HuH-7.5 (cell line): ENCODE data around the gene RSF1.
A peak's percentile ranks its signal among the peaks of the same experiment; 100 is the strongest.
"Not testable (repeated sequence)": the region's sequence is repeated elsewhere in the genome, so short reads cannot be mapped to it uniquely, and the experiment has no call there.

ENCODE experiments used
- DNase-seq: peaks from one replicate; pipeline ENCODE4 v3.0.0; 2011; ENCODE audit warnings: low spot score

Gene RSF1

DNA sequence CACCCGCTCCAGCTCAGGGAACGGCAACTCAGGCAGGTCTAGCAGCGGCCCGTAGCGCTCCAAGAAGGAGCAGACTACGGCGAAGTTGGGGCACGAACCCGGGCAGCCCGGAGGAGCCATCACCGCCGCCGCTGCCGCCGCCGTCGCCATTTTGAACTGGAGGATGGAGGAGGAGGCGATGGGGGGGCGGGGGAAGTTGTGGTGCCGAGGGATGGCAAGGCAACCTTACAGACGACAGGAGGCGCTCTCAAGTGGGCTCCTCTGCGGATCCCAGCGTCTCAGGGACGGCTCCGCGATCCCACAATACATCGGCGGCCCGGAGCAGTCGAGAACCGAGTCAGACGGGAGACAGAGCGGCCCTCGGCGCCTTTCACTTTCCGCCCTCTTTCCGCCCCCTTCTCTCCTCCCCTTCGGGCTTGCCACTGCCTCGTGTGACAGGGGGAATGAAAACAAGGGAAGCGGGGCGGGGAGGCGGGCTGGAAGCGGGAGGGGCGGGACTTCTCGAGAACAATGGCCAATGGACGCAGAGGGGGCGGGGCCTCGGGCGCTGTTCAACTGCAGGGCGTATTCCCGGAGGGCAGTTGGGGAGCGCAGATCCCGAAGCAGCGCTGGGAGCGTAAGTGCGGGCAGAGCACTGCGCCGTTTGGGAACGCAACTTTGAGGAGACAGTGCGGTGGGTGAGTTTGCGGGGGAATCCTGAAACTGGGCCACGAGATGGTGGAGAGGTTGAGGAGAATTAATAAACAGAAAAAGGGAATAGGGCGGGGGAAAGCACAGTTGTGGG, at the start of gene RSF1, which contains the start of gene AAMDC:
Gene RSF1, minus strand, starts transcription at position 158 of the 784 bp plus-strand sequence. Its CDS starts 8 bp downstream, at position 150.
Gene AAMDC, plus strand, starts transcription at position 580 of the 784 bp plus-strand sequence. CDS start 21,353 bp downstream, outside the sequence.
- DNase-seq: peak; percentile 81

- no peak for DNase-seq
These were observed 48.2 kb upstream of the RSF1 start for GRCh38 chr11:77868744-77869143.

GRCh38 chr11:77866336-77866735, 45.8 kb upstream of the RSF1 start:
- DNase-seq: no peak

GRCh38 chr11:77865805-77866204, 45.3 kb upstream of the RSF1 start:
- no peak for DNase-seq

DNA sequence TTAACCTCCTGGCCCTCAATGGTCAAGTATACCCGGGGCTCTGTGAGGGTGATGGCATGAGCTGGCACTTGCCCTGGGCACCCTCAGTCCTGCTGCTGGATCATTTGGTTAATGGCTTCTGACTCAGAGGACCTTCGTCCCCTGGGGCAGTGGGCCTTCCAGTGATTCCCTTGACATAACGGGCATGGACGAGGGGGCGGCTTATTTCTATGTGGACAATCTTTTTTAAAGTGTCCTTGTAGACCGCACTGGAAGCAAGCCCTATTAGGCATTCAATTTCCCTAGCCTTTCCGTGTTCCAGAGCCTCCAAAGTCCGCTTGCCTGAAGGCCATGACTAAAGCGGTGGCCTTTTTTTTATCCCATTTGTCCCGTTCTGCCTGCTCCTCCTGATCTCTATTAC, 40.9 kb upstream of the RSF1 start:
- not testable (repeated sequence) for DNase-seq

GRCh38 chr11:77857906-77858457, 37.5 kb upstream of the RSF1 start:
- not testable (repeated sequence) for DNase-seq

- DNase-seq: no peak
These were observed 34.3 kb upstream of the RSF1 start for GRCh38 chr11:77854838-77855237.

DNA sequence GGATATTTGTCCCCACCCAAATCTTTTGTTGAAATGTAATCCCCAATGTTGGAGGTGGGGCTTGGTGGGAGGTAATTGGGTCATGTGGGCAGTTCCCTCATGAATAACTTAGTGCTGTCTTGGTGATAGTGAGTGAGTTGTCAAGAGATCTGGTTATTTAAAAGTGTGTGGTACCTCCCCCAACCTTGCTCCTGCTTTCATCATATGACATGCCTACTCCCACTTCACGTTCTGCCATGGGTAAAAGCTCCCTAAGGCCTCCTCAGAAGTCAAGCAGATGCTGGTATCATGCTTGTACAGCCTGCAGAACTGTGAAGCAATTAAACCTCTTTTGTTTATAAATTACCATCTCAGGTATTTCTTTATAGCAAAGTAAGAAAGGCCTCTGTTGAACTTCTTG, 31.0 kb upstream of the RSF1 start:
- DNase-seq: no peak

- not testable (repeated sequence) for DNase-seq
These were observed 23.2 kb upstream of the RSF1 start for GRCh38 chr11:77843700-77844099.

- no peak for DNase-seq
These were observed 22.1 kb upstream of the RSF1 start for GRCh38 chr11:77842441-77843121.

DNA sequence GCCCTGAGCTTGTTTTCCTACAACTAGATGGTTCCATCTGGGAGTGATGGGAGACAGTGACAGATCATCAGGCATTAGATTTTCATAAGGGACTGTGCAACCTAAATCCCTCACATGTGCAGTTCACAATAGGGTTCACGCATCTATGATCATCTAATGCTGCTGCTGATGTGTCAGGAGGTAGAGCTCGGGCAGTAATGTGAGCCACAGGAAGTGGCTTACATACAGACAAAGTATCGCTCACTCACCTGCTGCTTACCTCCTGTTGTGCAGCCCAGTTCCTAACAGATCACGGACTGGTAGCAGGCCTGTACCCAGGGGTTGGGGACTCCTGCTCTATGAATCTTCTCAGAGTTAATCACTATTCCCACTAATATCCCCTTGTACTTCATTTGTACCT, 12.8 kb upstream of the RSF1 start:
- DNase-seq: no peak

- DNase-seq: no peak
These were observed 8.4 kb upstream of the RSF1 start for GRCh38 chr11:77828926-77829325.

GRCh38 chr11:77823775-77824174, 3.3 kb upstream of the RSF1 start:
- DNase-seq: peak; percentile 23

DNA sequence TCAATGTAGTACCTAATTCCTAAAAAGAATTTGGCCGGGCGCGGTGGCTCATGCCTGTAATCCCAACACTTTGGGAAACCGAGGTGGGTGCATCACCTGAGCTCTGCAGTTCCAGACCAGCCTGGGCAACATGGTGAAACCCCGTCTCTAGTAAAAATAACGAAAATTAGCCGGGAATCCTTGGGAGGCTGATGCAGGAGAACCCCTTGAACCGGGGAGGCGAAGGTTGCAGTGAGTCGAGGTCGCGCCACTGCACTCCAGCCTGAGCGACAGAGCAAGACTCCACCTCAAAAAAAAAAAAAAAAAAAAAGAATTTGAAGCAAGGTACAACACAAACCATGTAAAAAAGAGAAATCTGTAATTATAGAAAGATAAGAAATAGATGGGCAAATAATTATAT, 1.6 kb upstream of the RSF1 start:
- DNase-seq: not testable (repeated sequence)

DNA sequence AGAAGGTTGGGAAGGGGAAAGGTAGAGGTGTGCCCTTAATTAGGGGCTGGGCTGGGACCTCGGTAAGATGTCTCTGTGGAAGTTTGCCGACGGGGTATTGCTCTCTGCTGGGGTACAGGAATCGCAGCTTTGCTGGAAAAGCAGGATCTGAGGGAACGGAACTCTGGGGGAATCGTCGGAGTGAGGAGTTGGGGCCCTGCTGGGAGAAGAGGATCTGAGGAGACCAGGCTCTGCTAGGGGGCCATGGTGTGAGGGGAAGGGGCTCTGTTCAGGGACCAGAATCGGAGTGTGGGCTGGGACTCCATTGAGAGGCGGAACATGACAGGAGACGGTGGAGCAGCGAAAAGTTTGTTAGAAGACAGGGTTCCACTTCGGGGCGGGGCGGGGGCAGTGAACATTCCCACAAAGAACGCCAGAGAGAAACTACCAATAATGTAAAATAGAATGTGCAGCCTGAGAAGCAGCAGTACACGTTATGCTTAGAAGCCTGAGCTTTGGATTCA, 878 bp upstream of the RSF1 start:
- peak; percentile 9 for DNase-seq

GRCh38 chr11:77819921-77820564, 479 bp downstream of the RSF1 start:
- DNase-seq: peak; percentile 9

DNA sequence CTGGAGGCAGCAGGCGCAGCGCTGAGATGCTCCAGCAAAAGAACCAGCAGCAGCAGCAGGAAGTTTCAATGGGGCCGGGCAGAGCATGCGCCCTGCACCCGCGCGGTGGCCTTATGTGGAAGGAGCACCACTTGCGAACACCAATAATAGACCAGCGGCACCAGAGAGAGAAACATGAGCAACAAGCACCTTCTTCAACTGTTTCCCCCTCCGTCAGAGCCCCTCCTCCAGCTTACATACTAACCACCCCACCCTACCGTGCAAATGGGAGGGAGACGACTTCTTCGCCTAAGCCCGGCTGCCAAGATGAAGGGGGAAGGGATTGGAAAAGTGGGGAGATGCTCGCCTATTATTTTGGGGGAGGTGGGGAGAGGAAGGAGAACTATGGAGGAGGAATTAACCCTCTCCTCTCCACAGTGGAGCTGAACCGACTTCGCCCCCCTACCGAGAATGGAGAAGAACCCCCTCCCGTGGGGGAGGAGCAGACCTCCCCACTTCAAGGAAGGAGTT, 1.1 kb downstream of the RSF1 start:
- DNase-seq: peak; percentile 54

GRCh38 chr11:77815459-77815858, 5.1 kb downstream of the RSF1 start:
- DNase-seq: no peak

GRCh38 chr11:77814848-77815247, 5.7 kb downstream of the RSF1 start:
- DNase-seq: no peak

- no peak for DNase-seq
These were observed 7.3 kb downstream of the RSF1 start for GRCh38 chr11:77813256-77813655.

- DNase-seq: no peak
These were observed 13.5 kb downstream of the RSF1 start for GRCh38 chr11:77806993-77807392.

- DNase-seq: no peak
These were observed 14.1 kb downstream of the RSF1 start for GRCh38 chr11:77806415-77806814.
